ENCODE data around the gene DYNC2H1. TPM values are rescaled to one million over a fixed set of nuclear protein-coding genes. Genes with fewer than 3 reads are reported as not detected.

Gene DYNC2H1
- total and polyA plus RNA-seq, 4 donors = 6.4 to 102 (median 23.7) TPM

DNA sequence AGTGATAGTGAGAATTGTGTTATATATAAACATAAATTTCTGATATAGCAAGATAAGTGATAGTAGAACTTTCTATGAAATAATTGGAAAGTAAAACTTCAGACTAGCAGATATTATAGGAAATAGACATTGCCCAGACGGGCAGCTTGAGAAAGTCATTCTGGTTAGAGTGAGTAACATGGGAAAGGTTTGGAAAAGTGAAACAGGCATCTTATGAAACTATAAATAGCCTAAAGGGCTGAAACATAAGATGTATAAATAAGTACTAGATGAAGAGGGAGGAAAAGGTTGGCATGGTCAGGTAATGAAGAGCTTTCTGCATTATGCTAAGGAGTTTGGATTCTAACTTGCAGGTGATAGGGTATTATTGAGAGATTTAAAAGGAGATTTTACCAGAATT is 101.3 kb downstream of the DYNC2H1 start:
- Histone ChIP-seq H3K4me3 (no peak overlapping the region), H3K9me3 (ENCODE audit: control insufficient read depth in 4 of 4, insufficient read depth in 3 of 4, low read length in 3 of 4) (no peaks in the 10 kb centered on the region), H3K4me1 (ENCODE audit: control insufficient read depth in 5 of 5, insufficient read depth in 5 of 5, low read length in 5 of 5) (no peaks in the 10 kb centered on the region), H3K9ac (ENCODE audit: insufficient read depth in 1 of 2, low read length in 2 of 2) (no peak overlapping the region), H3K27me3 (ENCODE audit: control insufficient read depth in 3 of 3, insufficient read depth in 3 of 3, low read length in 2 of 3) (no peaks in the 10 kb centered on the region), H3K36me3 (ENCODE audit: control insufficient read depth in 4 of 4, insufficient read depth in 4 of 4, low read length in 4 of 4) (peaks cover 1 to 9% (median 2%) of the 10 kb centered on the region in 4 donors), H3K27ac (ENCODE audit: low read depth in 1 of 2, low read length in 1 of 2) (no peak overlapping the region)
- TF ChIP-seq, protein P1, sequence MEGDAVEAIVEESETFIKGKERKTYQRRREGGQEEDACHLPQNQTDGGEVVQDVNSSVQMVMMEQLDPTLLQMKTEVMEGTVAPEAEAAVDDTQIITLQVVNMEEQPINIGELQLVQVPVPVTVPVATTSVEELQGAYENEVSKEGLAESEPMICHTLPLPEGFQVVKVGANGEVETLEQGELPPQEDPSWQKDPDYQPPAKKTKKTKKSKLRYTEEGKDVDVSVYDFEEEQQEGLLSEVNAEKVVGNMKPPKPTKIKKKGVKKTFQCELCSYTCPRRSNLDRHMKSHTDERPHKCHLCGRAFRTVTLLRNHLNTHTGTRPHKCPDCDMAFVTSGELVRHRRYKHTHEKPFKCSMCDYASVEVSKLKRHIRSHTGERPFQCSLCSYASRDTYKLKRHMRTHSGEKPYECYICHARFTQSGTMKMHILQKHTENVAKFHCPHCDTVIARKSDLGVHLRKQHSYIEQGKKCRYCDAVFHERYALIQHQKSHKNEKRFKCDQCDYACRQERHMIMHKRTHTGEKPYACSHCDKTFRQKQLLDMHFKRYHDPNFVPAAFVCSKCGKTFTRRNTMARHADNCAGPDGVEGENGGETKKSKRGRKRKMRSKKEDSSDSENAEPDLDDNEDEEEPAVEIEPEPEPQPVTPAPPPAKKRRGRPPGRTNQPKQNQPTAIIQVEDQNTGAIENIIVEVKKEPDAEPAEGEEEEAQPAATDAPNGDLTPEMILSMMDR (IDR thresholded peaks at IDR 0.05; ENCODE audit: control extremely low read depth, extremely low read depth) = no peak
- DNase-seq (no peak), ATAC-seq (ENCODE audit: insufficient read depth, low FRiP score) (no peak)
- WGBS, 2 donors = 76 to 90% methylated on average over 1 of the region's 1 CpG

DNA sequence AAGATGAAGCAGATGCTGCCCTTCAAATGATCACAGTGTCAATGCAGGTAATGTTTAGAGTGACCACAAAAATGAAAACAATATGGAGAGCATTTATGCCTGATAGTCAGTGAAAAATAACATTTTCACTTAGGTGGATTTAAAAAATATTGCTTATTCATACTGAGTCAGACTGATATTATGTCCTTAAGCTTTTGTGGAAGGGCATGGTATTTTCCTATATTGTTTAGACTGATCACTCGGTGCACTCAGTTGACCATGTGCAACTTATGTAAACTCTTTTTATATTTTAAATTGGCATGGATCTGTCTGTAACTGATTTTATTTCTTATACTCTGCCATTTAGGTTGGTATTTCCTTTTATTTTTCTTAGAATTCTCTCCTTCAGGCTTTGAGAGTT is 106.6 kb downstream of the DYNC2H1 start:
- Histone ChIP-seq H3K27me3 (ENCODE audit: control insufficient read depth in 3 of 3, insufficient read depth in 3 of 3, low read length in 2 of 3) (no peaks in the 10 kb centered on the region), H3K9ac (ENCODE audit: insufficient read depth in 1 of 2, low read length in 2 of 2) (no peak overlapping the region), H3K36me3 (ENCODE audit: control insufficient read depth in 4 of 4, insufficient read depth in 4 of 4, low read length in 4 of 4) (peaks cover 0 to 3% (median 0%) of the 10 kb centered on the region in 4 donors), H3K4me1 (ENCODE audit: control insufficient read depth in 5 of 5, insufficient read depth in 5 of 5, low read length in 5 of 5) (no peaks in the 10 kb centered on the region), H3K27ac (ENCODE audit: low read depth in 1 of 2, low read length in 1 of 2) (no peak overlapping the region), H3K4me3 (no peak overlapping the region), H3K9me3 (ENCODE audit: control insufficient read depth in 4 of 4, insufficient read depth in 3 of 4, low read length in 3 of 4) (no peaks in the 10 kb centered on the region)
- ATAC-seq (ENCODE audit: insufficient read depth, low FRiP score) (no peak), DNase-seq (no peak)
- WGBS, 2 donors = 97 to 100% methylated on average over 1 of the region's 1 CpG
- TF ChIP-seq, protein P1 (IDR thresholded peaks at IDR 0.05; ENCODE audit: control extremely low read depth, extremely low read depth) = no peak

DNA sequence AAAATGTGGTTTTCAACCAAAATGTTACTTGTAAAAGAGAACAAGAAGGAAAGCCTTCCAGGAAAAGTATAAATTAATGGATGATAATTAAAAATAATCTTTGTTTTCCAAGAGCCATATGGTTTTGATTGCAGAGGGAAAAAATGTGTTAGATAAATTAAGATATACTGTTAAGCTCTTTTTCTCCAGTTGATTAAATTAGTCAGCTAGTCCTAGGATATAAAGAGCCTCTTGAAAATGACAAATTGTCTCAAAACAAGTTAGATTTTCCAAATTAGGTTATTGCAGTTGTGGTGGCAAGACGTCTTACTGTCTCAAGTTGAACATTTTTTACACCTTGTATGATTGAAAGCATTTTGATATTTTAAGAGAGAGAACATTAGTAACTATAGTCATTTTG is 110.9 kb downstream of the DYNC2H1 start:
- H3K9ac ChIP-seq (ENCODE audit: insufficient read depth in 1 of 2, low read length in 2 of 2) = no peak overlapping the region
- peaks cover 0 to 12% (median 2%) of the 10 kb centered on the region in 4 donors for H3K36me3 ChIP-seq (ENCODE audit: control insufficient read depth in 4 of 4, insufficient read depth in 4 of 4, low read length in 4 of 4)
- WGBS, 2 donors = 81 to 91% methylated on average over 1 of the region's 1 CpG
- no peak overlapping the region for H3K27ac ChIP-seq (ENCODE audit: low read depth in 1 of 2, low read length in 1 of 2)
- TF ChIP-seq, protein P1 (IDR thresholded peaks at IDR 0.05; ENCODE audit: control extremely low read depth, extremely low read depth) = no peak
- ATAC-seq (ENCODE audit: insufficient read depth, low FRiP score) = no peak
- DNase-seq = no peak
- no peaks in the 10 kb centered on the region for H3K27me3 ChIP-seq (ENCODE audit: control insufficient read depth in 3 of 3, insufficient read depth in 3 of 3, low read length in 2 of 3)
- H3K4me1 ChIP-seq (ENCODE audit: control insufficient read depth in 5 of 5, insufficient read depth in 5 of 5, low read length in 5 of 5) = no peaks in the 10 kb centered on the region
- no peaks in the 10 kb centered on the region for H3K9me3 ChIP-seq (ENCODE audit: control insufficient read depth in 4 of 4, insufficient read depth in 3 of 4, low read length in 3 of 4)
- H3K4me3 ChIP-seq = no peak overlapping the region

DNA sequence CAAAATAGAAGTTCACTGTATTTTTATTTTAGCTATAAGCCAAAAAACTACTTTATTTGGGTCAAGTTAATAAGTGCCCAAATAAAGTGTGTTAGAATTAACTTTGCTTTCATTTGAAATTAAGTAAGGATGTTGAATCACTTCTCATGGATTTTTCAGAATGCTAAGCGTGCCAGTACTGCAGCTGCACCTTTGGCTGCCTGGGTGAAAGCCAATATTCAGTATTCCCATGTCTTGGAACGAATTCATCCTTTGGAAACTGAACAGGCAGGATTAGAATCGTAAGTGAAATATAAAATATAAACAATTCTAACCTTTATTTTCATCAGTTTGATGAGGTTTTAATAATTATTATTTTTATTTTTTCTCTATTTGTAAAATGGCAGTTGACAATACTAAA is 113.6 kb downstream of the DYNC2H1 start:
- Histone ChIP-seq H3K27me3 (ENCODE audit: control insufficient read depth in 3 of 3, insufficient read depth in 3 of 3, low read length in 2 of 3) (no peaks in the 10 kb centered on the region), H3K36me3 (ENCODE audit: control insufficient read depth in 4 of 4, insufficient read depth in 4 of 4, low read length in 4 of 4) (peaks cover 0 to 12% (median 3%) of the 10 kb centered on the region in 4 donors), H3K9ac (ENCODE audit: insufficient read depth in 1 of 2, low read length in 2 of 2) (no peak overlapping the region), H3K27ac (ENCODE audit: low read depth in 1 of 2, low read length in 1 of 2) (no peak overlapping the region), H3K4me1 (ENCODE audit: control insufficient read depth in 5 of 5, insufficient read depth in 5 of 5, low read length in 5 of 5) (no peaks in the 10 kb centered on the region), H3K9me3 (ENCODE audit: control insufficient read depth in 4 of 4, insufficient read depth in 3 of 4, low read length in 3 of 4) (no peaks in the 10 kb centered on the region), H3K4me3 (no peak overlapping the region)
- TF ChIP-seq, protein P1 (IDR thresholded peaks at IDR 0.05; ENCODE audit: control extremely low read depth, extremely low read depth) = no peak
- ATAC-seq (ENCODE audit: insufficient read depth, low FRiP score) (no peak), DNase-seq (no peak)
- 66 to 82% methylated on average over 3 of the region's 3 CpGs for WGBS, 2 donors
